ENCODE measurements around the gene RBFOX1.

Gene RBFOX1

DNA sequence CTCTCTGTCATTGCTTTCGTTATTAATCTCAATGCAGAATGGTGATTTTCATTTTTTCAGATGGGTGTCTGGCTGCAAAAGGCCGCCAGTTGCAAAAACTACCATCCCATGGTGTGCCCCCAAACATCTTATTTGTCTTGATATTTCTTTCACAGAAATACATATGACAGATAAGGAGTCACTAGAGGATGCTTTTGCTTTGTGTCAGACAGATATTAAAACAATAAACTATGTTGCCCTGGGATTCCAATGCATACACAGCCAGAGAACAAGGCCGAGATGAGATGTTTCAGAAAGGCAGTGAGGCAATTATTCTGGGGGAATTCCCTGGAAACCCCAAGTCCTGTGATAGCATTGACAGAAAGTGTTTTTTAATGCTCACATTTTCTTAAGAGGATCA lies 307.7 kb downstream of the RBFOX1 start:
- no peak overlapping the region for H3K18ac ChIP-seq (ENCODE audit: low read length)
- no peak overlapping the region for H3K23ac ChIP-seq (ENCODE audit: low read depth, low read length, poor library complexity)
- no peak overlapping the region for H2BK120ac ChIP-seq (ENCODE audit: low read depth, low read length)
- no peak overlapping the region for H3K14ac ChIP-seq (ENCODE audit: low read length)
- H2AK5ac ChIP-seq (ENCODE audit: low read depth, low read length): no peak overlapping the region
- H2BK12ac ChIP-seq (ENCODE audit: low read length): no peak overlapping the region
- H3K79me1 ChIP-seq (ENCODE audit: low read depth, low read length): no peaks in the 10 kb centered on the region
- H2BK5ac ChIP-seq (ENCODE audit: low read length): no peak overlapping the region
- no peaks in the 10 kb centered on the region for H3K4me1 ChIP-seq (ENCODE audit: control insufficient read depth in 2 of 2, insufficient read depth in 1 of 2, low read depth in 1 of 2, low read length in 2 of 2)
- DNase-seq (ENCODE audit: low spot score): no peak
- no CpG with 5 or more reads among the region's 3 CpGs for WGBS, 2 donors (ENCODE audit: extremely low coverage in 2 of 2, insufficient read length in 2 of 2, insufficient replicate concordance in 1 of 2)
- no peak overlapping the region for H3K4me3 ChIP-seq (ENCODE audit: low read length in 2 of 2)
- no peak overlapping the region for H2BK15ac ChIP-seq (ENCODE audit: low read length)
- no peak overlapping the region for H3K4me2 ChIP-seq (ENCODE audit: insufficient read depth, low read length, poor library complexity, severe bottlenecking)
- no peak overlapping the region for H3K9ac ChIP-seq (ENCODE audit: low read depth, low read length, poor library complexity)
- no peak overlapping the region for H3K4ac ChIP-seq (ENCODE audit: low read length)
- H4K8ac ChIP-seq (ENCODE audit: low read depth, low read length): no peak overlapping the region
- H4K91ac ChIP-seq (ENCODE audit: low read depth, low read length, poor library complexity): no peak overlapping the region
- no peak overlapping the region for H2AFZ ChIP-seq (ENCODE audit: low read length)
- no peak overlapping the region for H3K27ac ChIP-seq (replicated peaks; ENCODE audit: low read length)
- H3K9me3 ChIP-seq (replicated peaks in 1 of 2; ENCODE audit: control insufficient read depth in 2 of 2, insufficient read depth in 1 of 2, low read depth in 1 of 2, low read length in 2 of 2): no peaks in the 10 kb centered on the region
- no peaks in the 10 kb centered on the region for H3K36me3 ChIP-seq (replicated peaks in 1 of 2; ENCODE audit: control insufficient read depth in 2 of 2, insufficient read depth in 2 of 2, low read length in 2 of 2)
- H3K27me3 ChIP-seq (ENCODE audit: control insufficient read depth in 3 of 3, insufficient read depth in 3 of 3, low read depth in 1 of 3, low read length in 3 of 3): no peaks in the 10 kb centered on the region

DNA sequence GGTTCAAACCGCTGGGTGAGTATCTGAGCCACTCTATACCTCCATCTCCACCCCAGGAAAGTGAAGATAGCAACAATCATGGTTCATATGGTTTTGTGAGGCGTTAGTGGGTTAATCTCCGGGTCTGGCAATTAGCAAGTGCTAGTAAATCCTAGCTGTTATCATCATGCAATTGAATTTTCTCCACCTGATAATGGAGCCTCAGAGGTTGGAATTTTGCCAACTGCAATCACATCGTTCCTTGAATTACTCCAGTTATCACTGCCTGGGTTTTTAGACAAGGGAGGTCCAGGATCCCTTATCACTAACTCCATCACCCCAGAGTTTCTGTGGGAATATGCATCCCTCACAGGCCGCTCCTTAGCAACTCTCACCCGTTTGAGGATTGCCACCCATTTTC lies 311.5 kb downstream of the RBFOX1 start:
- Histone ChIP-seq H4K91ac (ENCODE audit: low read depth, low read length, poor library complexity) (no peak overlapping the region), H3K4me3 (ENCODE audit: low read length in 2 of 2) (no peak overlapping the region), H3K4me1 (ENCODE audit: control insufficient read depth in 2 of 2, insufficient read depth in 1 of 2, low read depth in 1 of 2, low read length in 2 of 2) (no peaks in the 10 kb centered on the region), H2BK5ac (ENCODE audit: low read length) (no peak overlapping the region), H4K8ac (ENCODE audit: low read depth, low read length) (no peak overlapping the region), H3K79me1 (ENCODE audit: low read depth, low read length) (no peaks in the 10 kb centered on the region), H3K18ac (ENCODE audit: low read length) (no peak overlapping the region), H2BK12ac (ENCODE audit: low read length) (no peak overlapping the region), H3K9ac (ENCODE audit: low read depth, low read length, poor library complexity) (no peak overlapping the region), H3K14ac (ENCODE audit: low read length) (no peak overlapping the region), H2AFZ (ENCODE audit: low read length) (no peak overlapping the region), H2BK15ac (ENCODE audit: low read length) (no peak overlapping the region), H3K27ac (replicated peaks; ENCODE audit: low read length) (no peak overlapping the region), H3K4ac (ENCODE audit: low read length) (no peak overlapping the region), H3K23ac (ENCODE audit: low read depth, low read length, poor library complexity) (no peak overlapping the region), H3K36me3 (replicated peaks in 1 of 2; ENCODE audit: control insufficient read depth in 2 of 2, insufficient read depth in 2 of 2, low read length in 2 of 2) (no peaks in the 10 kb centered on the region), H2BK120ac (ENCODE audit: low read depth, low read length) (no peak overlapping the region), H3K4me2 (ENCODE audit: insufficient read depth, low read length, poor library complexity, severe bottlenecking) (no peak overlapping the region), H3K27me3 (ENCODE audit: control insufficient read depth in 3 of 3, insufficient read depth in 3 of 3, low read depth in 1 of 3, low read length in 3 of 3) (no peaks in the 10 kb centered on the region), H2AK5ac (ENCODE audit: low read depth, low read length) (no peak overlapping the region), H3K9me3 (replicated peaks in 1 of 2; ENCODE audit: control insufficient read depth in 2 of 2, insufficient read depth in 1 of 2, low read depth in 1 of 2, low read length in 2 of 2) (no peaks in the 10 kb centered on the region)
- no CpG with 5 or more reads among the region's 6 CpGs for WGBS, 2 donors (ENCODE audit: extremely low coverage in 2 of 2, insufficient read length in 2 of 2, insufficient replicate concordance in 1 of 2)
- no peak for DNase-seq (ENCODE audit: low spot score)

DNA sequence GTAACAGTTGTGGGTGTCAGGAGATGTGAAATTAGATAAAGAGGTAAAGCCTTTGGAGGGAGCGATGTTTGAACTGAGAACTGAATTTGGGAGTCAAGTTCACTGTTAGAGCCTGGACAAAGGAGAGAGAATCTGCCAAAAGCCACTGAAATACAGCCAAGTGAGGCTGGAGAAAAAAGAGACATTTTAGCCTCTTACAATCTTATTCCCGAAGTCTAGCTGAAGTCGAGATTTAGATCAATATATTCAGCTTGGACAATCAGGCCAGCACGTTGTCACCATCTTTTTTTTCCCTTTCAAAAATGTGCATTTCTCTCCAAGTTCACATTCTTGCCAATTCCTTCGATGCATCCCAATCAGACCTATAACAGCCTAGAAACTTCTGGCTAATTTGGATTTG lies 312.2 kb downstream of the RBFOX1 start:
- H3K9ac ChIP-seq (ENCODE audit: low read depth, low read length, poor library complexity): no peak overlapping the region
- no peak overlapping the region for H2AK5ac ChIP-seq (ENCODE audit: low read depth, low read length)
- no peak overlapping the region for H2BK12ac ChIP-seq (ENCODE audit: low read length)
- no peak overlapping the region for H2BK15ac ChIP-seq (ENCODE audit: low read length)
- H3K23ac ChIP-seq (ENCODE audit: low read depth, low read length, poor library complexity): no peak overlapping the region
- no peaks in the 10 kb centered on the region for H3K9me3 ChIP-seq (replicated peaks in 1 of 2; ENCODE audit: control insufficient read depth in 2 of 2, insufficient read depth in 1 of 2, low read depth in 1 of 2, low read length in 2 of 2)
- H2AFZ ChIP-seq (ENCODE audit: low read length): no peak overlapping the region
- H3K18ac ChIP-seq (ENCODE audit: low read length): no peak overlapping the region
- no peak overlapping the region for H3K4me2 ChIP-seq (ENCODE audit: insufficient read depth, low read length, poor library complexity, severe bottlenecking)
- H3K79me1 ChIP-seq (ENCODE audit: low read depth, low read length): no peaks in the 10 kb centered on the region
- no peak overlapping the region for H2BK120ac ChIP-seq (ENCODE audit: low read depth, low read length)
- H2BK5ac ChIP-seq (ENCODE audit: low read length): no peak overlapping the region
- WGBS, 2 donors (ENCODE audit: extremely low coverage in 2 of 2, insufficient read length in 2 of 2, insufficient replicate concordance in 1 of 2): no CpG with 5 or more reads among the region's 5 CpGs
- no peak overlapping the region for H3K14ac ChIP-seq (ENCODE audit: low read length)
- H4K8ac ChIP-seq (ENCODE audit: low read depth, low read length): no peak overlapping the region
- no peak overlapping the region for H3K4ac ChIP-seq (ENCODE audit: low read length)
- no peak overlapping the region for H3K27ac ChIP-seq (replicated peaks; ENCODE audit: low read length)
- H3K4me3 ChIP-seq (ENCODE audit: low read length in 2 of 2): no peak overlapping the region
- no peak for DNase-seq (ENCODE audit: low spot score)
- H3K36me3 ChIP-seq (replicated peaks in 1 of 2; ENCODE audit: control insufficient read depth in 2 of 2, insufficient read depth in 2 of 2, low read length in 2 of 2): no peaks in the 10 kb centered on the region
- H3K27me3 ChIP-seq (ENCODE audit: control insufficient read depth in 3 of 3, insufficient read depth in 3 of 3, low read depth in 1 of 3, low read length in 3 of 3): no peaks in the 10 kb centered on the region
- H3K4me1 ChIP-seq (ENCODE audit: control insufficient read depth in 2 of 2, insufficient read depth in 1 of 2, low read depth in 1 of 2, low read length in 2 of 2): no peaks in the 10 kb centered on the region
- H4K91ac ChIP-seq (ENCODE audit: low read depth, low read length, poor library complexity): no peak overlapping the region

DNA sequence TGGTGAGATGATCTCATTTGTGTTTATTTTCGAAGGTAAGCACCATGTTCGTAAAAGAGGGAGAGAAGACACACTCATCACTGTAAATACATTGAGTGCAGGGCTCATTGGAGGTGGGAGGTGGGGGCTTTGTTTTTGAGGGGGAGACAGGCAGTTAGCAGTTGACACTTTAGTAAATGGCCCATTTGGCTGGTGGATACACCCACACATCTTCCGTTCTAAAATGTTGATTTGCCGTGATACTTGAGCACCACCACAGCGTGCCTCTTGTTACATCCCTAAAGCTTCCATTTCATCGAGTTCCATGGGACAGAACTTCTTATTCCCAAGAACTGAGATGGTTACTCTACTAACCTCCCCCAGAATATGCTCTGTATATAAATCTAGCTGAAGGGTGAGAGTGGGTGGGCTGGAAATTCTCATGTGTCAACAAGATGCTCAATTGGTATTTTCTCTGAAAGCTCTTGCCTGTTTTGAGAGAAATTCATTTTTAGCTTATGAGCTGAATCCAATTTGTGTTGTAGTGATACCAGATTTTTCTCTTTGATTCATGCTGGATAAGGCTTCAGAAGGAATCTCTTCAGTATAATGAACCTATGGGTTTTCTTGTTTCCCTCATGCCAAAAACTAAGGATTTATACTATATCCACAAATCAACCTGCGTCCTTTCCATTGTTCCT lies 314.3 kb downstream of the RBFOX1 start:
- Histone ChIP-seq H3K18ac (ENCODE audit: low read length) (no peak overlapping the region), H3K9me3 (replicated peaks in 1 of 2; ENCODE audit: control insufficient read depth in 2 of 2, insufficient read depth in 1 of 2, low read depth in 1 of 2, low read length in 2 of 2) (no peaks in the 10 kb centered on the region), H4K8ac (ENCODE audit: low read depth, low read length) (no peak overlapping the region), H2BK12ac (ENCODE audit: low read length) (no peak overlapping the region), H2BK5ac (ENCODE audit: low read length) (no peak overlapping the region), H2BK120ac (ENCODE audit: low read depth, low read length) (no peak overlapping the region), H3K4ac (ENCODE audit: low read length) (no peak overlapping the region), H3K4me1 (ENCODE audit: control insufficient read depth in 2 of 2, insufficient read depth in 1 of 2, low read depth in 1 of 2, low read length in 2 of 2) (no peaks in the 10 kb centered on the region), H3K36me3 (replicated peaks in 1 of 2; ENCODE audit: control insufficient read depth in 2 of 2, insufficient read depth in 2 of 2, low read length in 2 of 2) (no peaks in the 10 kb centered on the region), H3K9ac (ENCODE audit: low read depth, low read length, poor library complexity) (no peak overlapping the region), H3K27me3 (ENCODE audit: control insufficient read depth in 3 of 3, insufficient read depth in 3 of 3, low read depth in 1 of 3, low read length in 3 of 3) (no peaks in the 10 kb centered on the region), H3K14ac (ENCODE audit: low read length) (no peak overlapping the region), H3K79me1 (ENCODE audit: low read depth, low read length) (no peaks in the 10 kb centered on the region), H2AK5ac (ENCODE audit: low read depth, low read length) (no peak overlapping the region), H4K91ac (ENCODE audit: low read depth, low read length, poor library complexity) (no peak overlapping the region), H3K27ac (replicated peaks; ENCODE audit: low read length) (no peak overlapping the region), H2AFZ (ENCODE audit: low read length) (no peak overlapping the region), H2BK15ac (ENCODE audit: low read length) (no peak overlapping the region), H3K4me3 (ENCODE audit: low read length in 2 of 2) (no peak overlapping the region), H3K4me2 (ENCODE audit: insufficient read depth, low read length, poor library complexity, severe bottlenecking) (no peak overlapping the region), H3K23ac (ENCODE audit: low read depth, low read length, poor library complexity) (no peak overlapping the region)
- no peak for DNase-seq (ENCODE audit: low spot score)
- no CpG with 5 or more reads among the region's 7 CpGs for WGBS, 2 donors (ENCODE audit: extremely low coverage in 2 of 2, insufficient read length in 2 of 2, insufficient replicate concordance in 1 of 2)
